ENCODE results near the gene MED23.

The MED23 gene

DNA sequence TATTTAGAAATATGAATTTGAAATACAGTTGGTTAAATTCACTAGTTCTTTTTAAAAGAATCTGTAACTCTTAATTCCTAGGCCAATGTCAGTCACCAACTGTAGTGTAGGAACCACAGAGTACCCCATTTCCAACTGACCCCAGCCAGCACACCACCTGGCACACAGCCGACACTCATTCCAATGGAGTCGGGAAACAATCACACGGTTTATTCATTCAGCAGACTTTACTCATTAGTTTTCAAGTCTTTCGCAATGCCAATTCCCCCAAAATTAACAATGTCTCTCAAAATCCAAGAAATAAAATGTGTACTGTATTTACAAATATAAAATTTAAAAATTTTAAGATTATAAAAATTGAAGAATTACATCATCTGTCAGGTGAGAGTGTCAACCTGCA, 41.5 kb downstream of the MED23 start:
- H3K4me3 ChIP-seq (ENCODE audit: low read depth, low read length) = no peak overlapping the region
- TF ChIP-seq, protein P1, sequence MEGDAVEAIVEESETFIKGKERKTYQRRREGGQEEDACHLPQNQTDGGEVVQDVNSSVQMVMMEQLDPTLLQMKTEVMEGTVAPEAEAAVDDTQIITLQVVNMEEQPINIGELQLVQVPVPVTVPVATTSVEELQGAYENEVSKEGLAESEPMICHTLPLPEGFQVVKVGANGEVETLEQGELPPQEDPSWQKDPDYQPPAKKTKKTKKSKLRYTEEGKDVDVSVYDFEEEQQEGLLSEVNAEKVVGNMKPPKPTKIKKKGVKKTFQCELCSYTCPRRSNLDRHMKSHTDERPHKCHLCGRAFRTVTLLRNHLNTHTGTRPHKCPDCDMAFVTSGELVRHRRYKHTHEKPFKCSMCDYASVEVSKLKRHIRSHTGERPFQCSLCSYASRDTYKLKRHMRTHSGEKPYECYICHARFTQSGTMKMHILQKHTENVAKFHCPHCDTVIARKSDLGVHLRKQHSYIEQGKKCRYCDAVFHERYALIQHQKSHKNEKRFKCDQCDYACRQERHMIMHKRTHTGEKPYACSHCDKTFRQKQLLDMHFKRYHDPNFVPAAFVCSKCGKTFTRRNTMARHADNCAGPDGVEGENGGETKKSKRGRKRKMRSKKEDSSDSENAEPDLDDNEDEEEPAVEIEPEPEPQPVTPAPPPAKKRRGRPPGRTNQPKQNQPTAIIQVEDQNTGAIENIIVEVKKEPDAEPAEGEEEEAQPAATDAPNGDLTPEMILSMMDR (IDR thresholded peaks at IDR 0.05; ENCODE audit: borderline replicate concordance, insufficient read depth, low read depth, low read length) = no peak

DNA sequence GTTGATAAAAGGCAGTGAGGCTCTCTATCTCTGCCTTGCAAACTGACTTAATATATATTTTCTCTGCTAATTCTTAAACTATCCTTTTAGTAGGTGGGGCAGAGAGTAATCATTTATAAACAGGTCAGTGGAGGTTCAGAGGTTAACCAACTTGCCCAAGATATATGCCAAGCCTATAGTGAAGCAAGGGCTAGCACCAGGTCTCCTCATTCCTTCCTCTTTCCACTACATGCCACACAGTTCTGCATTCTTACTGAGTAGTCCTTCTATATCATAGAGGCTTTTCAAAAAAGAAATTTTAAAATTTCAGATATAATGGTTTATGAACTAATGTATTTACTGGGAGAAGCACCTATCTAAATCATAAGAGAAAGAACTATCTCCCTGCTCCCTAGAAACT, 46.5 kb downstream of the MED23 start:
- TF ChIP-seq, protein P1 (IDR thresholded peaks at IDR 0.05; ENCODE audit: borderline replicate concordance, insufficient read depth, low read depth, low read length) = no peak
- no peak overlapping the region for H3K4me3 ChIP-seq (ENCODE audit: low read depth, low read length)

DNA sequence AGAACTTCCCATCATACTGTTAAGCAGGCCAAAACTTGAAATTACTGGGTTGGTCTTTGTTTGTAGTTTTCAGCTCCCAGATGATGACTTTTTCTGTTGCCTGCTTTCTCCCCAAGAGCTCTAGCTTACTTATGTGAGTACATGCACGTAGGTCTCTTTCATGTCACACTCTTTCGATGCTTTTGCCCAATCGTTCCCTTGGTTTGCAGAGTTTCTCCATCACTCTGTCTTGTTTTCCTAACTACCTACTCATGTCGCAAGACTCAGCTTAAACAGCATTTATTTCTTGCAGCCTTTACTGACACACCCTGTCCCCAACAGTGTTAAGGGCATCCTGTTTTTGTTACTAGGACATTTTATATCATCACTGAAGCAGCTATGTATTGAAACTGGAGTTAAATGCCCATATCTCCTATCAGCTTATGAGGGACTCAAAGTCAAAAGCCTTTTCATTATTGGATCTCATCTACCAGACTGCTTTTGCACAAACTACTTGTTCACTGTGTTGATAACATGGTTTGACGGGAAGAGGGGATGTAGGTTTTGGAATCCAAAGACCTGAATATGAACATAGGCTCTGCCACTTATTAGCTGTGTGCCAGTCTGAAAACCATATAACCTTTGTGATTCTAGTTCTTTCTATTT, 52.1 kb downstream of the MED23 start:
- no peak overlapping the region for H3K4me3 ChIP-seq (ENCODE audit: low read depth, low read length)
- TF ChIP-seq, protein P1 (IDR thresholded peaks at IDR 0.05; ENCODE audit: borderline replicate concordance, insufficient read depth, low read depth, low read length) = no peak

DNA sequence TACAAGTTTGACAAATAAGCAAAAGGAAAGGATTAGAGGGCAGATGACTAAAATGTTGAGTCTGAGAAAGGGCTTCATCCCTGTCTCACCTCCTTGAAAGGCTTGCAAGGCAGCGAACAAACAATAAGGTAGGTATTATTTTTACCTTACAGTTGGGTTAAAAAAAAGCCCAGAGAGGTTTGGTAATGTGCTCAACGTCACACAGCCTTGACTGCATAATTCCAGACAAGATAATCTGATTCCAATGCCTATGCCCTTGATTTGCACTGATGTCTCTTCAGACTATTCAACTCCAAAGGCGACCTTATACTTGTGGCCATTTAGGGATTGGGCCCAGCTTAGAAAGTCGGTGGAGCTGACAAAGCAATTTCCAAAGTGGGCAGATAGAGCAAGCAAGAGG, 53.4 kb downstream of the MED23 start:
- no peak overlapping the region for H3K4me3 ChIP-seq (ENCODE audit: low read depth, low read length)
- TF ChIP-seq, protein P1 (IDR thresholded peaks at IDR 0.05; ENCODE audit: borderline replicate concordance, insufficient read depth, low read depth, low read length) = no peak

DNA sequence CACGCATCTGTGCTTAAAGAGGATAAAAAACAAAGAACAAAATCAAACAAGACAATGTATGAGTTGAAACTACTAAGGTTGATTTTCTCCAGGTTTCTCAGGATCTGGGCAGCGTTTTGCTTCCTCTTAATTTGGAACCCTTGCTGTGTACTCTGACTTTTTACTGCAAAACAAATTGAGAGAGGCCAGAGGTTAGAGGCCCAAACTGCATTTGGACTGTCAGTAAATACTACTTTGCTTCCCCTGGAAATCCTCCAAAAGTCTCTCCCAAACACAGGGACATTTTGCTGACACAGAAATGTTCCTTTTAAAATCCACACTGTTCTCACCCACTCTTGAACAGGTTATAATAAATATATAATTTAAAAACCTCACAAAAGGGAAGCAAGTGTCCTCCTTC, 53.9 kb downstream of the MED23 start:
- no peak overlapping the region for H3K4me3 ChIP-seq (ENCODE audit: low read depth, low read length)
- TF ChIP-seq, protein P1 (IDR thresholded peaks at IDR 0.05; ENCODE audit: borderline replicate concordance, insufficient read depth, low read depth, low read length) = no peak

DNA sequence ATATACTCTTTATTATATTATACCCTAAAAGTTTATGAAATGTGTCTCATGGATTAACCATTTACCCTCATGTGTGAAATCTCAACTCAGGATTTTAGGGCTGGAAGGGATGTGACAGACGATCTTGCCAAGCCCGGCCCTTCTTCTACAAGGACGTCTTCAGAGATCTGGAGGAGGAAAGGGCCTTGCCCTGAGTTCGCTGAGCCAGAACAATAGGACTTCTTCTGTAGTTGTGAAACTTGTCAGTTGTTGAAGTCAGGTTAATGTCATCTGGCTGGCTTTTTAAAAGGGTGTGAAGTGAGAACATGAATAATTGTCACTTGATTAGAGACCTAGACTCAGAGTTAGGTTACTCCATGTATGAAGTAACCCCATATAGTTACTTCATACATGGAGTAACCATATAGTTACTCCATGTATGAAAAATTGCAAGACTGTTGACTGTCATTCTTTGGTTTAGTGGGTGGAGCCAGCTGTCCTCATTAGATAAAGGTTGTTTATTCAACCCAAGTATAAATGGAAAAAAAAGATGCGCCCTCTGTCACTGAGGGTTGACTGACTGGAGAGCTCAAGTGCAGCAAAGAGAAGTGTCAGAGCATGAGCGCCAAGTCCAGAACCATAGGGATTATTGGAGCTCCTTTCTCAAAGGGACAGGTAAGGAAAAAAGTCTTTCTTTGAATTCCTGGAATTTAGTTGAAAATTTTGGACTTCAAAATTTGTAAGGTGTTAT, 55.2 kb downstream of the MED23 start, which contains the start of gene ARG1:
Gene ARG1 (plus strand): TSS at position 541 of the 730 bp plus-strand sequence. CDS start 57 bp downstream, at position 598.
- no peak within 1 kb of the TSS for H3K4me3 ChIP-seq (ENCODE audit: low read depth, low read length)
- TF ChIP-seq, protein P1 (IDR thresholded peaks at IDR 0.05; ENCODE audit: borderline replicate concordance, insufficient read depth, low read depth, low read length) = no peak

DNA sequence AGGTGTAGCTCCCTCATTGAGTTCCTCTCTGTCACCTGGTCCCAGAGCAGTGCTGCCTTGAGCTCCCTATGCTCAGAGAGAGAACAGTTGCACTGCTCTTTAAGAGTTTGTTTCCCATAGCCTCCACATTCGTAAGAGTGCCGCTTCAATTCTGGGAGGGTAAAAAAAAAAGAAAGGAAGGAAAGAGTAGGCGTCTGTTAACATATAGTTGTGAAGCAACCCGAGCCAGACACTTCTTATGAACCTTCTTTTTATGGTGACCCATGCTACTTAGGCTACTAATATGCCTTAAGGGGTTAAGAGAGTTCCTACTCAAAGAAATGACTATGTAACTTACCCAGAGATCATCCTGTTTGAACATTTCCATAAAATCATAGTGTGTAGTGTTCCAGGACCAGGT, 59.3 kb downstream of the MED23 start:
- TF ChIP-seq, protein P1 (IDR thresholded peaks at IDR 0.05; ENCODE audit: borderline replicate concordance, insufficient read depth, low read depth, low read length) = no peak
- H3K4me3 ChIP-seq (ENCODE audit: low read depth, low read length) = no peak overlapping the region

All from GM12875 (cell line).